ENCODE results near the gene DSCAML1.

The DSCAML1 gene

DNA sequence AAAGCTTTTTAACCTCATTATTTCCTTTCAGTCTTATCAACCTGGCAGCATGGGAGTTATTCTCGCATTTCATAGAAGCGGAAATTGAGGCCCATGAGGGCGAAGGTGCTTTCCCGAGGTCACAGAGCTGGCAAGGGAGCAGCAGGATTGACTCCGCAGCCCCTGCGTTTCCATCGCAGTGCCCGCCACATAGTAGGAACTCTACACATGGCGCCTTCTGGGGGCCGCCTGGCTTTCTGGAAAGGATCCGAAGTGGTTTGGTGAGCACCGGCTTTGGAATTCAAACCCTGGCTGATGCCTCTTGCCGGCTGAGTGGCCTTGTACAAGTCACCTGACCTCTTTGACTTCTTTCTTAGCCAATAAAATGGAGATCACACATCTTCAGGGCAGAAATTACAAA is 376.0 kb downstream of the DSCAML1 start:
- TF ChIP-seq SIN3A (IDR thresholded peaks at IDR 0.05; ENCODE audit: borderline replicate concordance, insufficient read depth, low read length) (no peak), TAF1 (IDR thresholded peaks at IDR 0.05; ENCODE audit: borderline replicate concordance, insufficient read depth, low read length) (no peak), POLR2AphosphoS5 (IDR thresholded peaks at IDR 0.05; ENCODE audit: low read depth, low read length) (no peak), FOXP2 (optimal IDR thresholded peaks at IDR 0.05; ENCODE audit: borderline replicate concordance, extremely low read depth, extremely low read length, insufficient read depth) (no peak)
- TF ChIP-seq, protein P1, sequence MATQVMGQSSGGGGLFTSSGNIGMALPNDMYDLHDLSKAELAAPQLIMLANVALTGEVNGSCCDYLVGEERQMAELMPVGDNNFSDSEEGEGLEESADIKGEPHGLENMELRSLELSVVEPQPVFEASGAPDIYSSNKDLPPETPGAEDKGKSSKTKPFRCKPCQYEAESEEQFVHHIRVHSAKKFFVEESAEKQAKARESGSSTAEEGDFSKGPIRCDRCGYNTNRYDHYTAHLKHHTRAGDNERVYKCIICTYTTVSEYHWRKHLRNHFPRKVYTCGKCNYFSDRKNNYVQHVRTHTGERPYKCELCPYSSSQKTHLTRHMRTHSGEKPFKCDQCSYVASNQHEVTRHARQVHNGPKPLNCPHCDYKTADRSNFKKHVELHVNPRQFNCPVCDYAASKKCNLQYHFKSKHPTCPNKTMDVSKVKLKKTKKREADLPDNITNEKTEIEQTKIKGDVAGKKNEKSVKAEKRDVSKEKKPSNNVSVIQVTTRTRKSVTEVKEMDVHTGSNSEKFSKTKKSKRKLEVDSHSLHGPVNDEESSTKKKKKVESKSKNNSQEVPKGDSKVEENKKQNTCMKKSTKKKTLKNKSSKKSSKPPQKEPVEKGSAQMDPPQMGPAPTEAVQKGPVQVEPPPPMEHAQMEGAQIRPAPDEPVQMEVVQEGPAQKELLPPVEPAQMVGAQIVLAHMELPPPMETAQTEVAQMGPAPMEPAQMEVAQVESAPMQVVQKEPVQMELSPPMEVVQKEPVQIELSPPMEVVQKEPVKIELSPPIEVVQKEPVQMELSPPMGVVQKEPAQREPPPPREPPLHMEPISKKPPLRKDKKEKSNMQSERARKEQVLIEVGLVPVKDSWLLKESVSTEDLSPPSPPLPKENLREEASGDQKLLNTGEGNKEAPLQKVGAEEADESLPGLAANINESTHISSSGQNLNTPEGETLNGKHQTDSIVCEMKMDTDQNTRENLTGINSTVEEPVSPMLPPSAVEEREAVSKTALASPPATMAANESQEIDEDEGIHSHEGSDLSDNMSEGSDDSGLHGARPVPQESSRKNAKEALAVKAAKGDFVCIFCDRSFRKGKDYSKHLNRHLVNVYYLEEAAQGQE (IDR thresholded peaks at IDR 0.05; ENCODE audit: insufficient read depth in 1 of 2, low read depth in 2 of 2, low read length in 2 of 2), result no peak

- no peak for TF ChIP-seq TAF1 (IDR thresholded peaks at IDR 0.05; ENCODE audit: borderline replicate concordance, insufficient read depth, low read length)
- TF ChIP-seq SIN3A (IDR thresholded peaks at IDR 0.05; ENCODE audit: borderline replicate concordance, insufficient read depth, low read length), result no peak
- no peak for TF ChIP-seq FOXP2 (optimal IDR thresholded peaks at IDR 0.05; ENCODE audit: borderline replicate concordance, extremely low read depth, extremely low read length, insufficient read depth)
- TF ChIP-seq POLR2AphosphoS5 (IDR thresholded peaks at IDR 0.05; ENCODE audit: low read depth, low read length), result no peak
- TF ChIP-seq, protein P1 (IDR thresholded peaks at IDR 0.05; ENCODE audit: insufficient read depth in 1 of 2, low read depth in 2 of 2, low read length in 2 of 2), result no peak
These were observed 376.4 kb downstream of the DSCAML1 start for GRCh38 chr11:117420598-117420997.

DNA sequence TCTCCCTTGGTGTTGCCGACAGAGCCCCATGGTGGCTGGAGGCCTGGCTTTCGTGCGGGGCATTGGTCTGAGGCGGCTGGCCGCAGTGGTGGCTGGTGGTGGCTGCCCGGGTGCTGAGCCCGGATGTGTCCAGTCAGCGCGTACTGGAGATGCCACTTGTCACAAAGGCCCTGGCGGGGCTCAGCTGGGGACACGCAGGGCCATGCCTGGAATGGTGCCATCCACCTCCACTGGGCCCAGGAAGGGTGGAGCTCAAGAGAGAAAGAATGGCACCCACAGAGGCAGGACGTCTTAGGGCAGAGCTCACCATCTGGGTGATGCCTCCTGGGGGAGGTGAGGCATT is 376.9 kb downstream of the DSCAML1 start:
- TF ChIP-seq, protein P1 (IDR thresholded peaks at IDR 0.05; ENCODE audit: insufficient read depth in 1 of 2, low read depth in 2 of 2, low read length in 2 of 2), result no peak
- TF ChIP-seq SIN3A (IDR thresholded peaks at IDR 0.05; ENCODE audit: borderline replicate concordance, insufficient read depth, low read length), result no peak
- no peak for TF ChIP-seq FOXP2 (optimal IDR thresholded peaks at IDR 0.05; ENCODE audit: borderline replicate concordance, extremely low read depth, extremely low read length, insufficient read depth)
- TF ChIP-seq POLR2AphosphoS5 (IDR thresholded peaks at IDR 0.05; ENCODE audit: low read depth, low read length), result no peak
- TF ChIP-seq TAF1 (IDR thresholded peaks at IDR 0.05; ENCODE audit: borderline replicate concordance, insufficient read depth, low read length), result no peak

- TF ChIP-seq, protein P1 (IDR thresholded peaks at IDR 0.05; ENCODE audit: insufficient read depth in 1 of 2, low read depth in 2 of 2, low read length in 2 of 2), result no peak
- TF ChIP-seq POLR2AphosphoS5 (IDR thresholded peaks at IDR 0.05; ENCODE audit: low read depth, low read length) (no peak), TAF1 (IDR thresholded peaks at IDR 0.05; ENCODE audit: borderline replicate concordance, insufficient read depth, low read length) (no peak)
These were observed 377.4 kb downstream of the DSCAML1 start for GRCh38 chr11:117419482-117420142.
